ENCODE data around the gene ST3GAL4.

ST3GAL4 gene

DNA sequence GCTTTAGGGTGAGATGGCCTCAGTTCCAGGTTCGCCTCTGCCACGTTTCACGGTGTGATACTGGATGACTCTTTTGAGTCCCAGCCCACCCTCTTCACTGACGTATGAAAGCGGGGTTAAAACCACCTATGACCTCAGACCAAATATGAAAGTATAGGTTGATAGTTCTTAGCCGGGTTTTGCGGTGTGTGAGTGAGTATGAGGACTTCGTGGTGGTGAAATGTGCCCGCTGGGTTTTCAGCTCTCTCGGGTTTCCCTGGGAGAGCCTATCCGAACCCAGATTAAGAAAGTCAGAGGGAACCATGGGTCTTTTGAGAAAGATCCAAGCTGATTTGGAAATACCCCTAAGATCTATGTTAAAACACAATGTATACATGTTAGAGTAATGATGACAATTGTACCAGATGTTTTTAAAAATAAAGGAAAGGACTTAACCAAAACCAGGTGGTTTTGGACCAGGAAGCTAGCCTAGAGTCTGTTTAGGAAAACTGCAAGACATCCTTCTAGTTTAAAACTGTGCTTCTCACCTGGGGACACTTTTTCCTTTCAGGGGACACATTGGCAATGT, 25.8 kb upstream of the ST3GAL4 start:
- no peak for DNase-seq (ENCODE audit: low read depth, low spot score)

DNA sequence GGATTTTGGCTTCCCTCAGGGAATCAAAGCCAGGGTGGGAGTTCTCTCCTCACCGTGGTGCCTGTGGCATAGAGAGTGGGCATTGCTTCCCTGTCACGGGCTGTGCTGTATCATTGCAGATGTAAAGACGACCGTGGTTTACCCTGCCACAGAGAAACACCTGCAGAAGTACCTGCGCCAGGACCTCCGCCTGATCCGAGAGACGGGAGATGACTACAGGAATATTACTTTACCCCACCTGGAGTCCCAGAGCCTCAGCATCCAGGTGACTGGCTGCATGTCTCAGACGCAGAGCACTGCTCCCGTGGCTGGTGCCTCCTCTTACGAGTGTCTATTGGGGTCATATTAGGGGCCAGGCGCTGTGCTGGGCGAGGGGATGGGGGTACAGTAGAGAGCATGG, 24.2 kb upstream of the ST3GAL4 start:
- DNase-seq (ENCODE audit: low read depth, low spot score), result no peak

DNA sequence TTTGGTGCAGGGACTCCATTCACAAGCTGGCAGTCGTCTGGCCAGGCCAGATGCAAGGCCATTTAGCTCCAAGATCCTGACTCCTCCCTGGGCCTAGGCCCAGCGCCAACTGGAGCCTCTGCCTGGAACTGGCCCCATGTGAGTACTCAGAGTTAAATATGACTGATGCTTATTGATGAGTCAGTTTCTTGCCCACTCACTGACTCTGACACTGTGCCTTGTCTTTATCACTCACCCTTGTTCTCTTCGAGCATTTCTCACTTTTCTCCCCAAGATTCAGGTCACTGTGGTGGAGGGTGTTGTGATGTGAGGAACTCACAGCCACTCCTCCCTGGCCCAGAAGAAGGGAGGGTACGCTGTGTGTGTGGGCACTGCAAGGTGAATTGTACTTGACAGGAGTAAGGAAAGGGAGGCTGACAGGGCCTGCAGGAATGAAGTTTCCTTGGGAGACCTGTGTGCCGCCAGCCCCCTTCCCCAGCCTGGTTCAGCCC, 23.2 kb upstream of the ST3GAL4 start:
- no peak for DNase-seq (ENCODE audit: low read depth, low spot score)

DNA sequence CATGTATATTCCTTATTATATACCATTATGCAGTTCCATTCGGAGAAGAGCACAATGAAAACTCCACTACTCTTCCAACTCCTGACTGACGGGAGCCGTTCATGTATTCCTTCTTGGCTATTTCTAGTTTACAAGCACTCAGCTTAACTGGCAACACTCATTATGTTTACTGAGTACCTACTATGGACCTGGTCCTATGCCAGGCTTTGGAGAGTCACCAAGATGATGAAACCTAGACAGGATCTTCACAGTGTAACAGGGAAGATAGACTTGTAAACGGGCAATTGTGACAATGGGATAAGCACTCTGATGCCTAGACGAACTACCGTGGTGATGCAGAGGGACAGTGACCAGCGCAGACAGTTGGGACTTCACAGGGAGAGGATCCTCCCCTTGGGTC, 22.3 kb upstream of the ST3GAL4 start:
- DNase-seq (ENCODE audit: low read depth, low spot score), result no peak

DNA sequence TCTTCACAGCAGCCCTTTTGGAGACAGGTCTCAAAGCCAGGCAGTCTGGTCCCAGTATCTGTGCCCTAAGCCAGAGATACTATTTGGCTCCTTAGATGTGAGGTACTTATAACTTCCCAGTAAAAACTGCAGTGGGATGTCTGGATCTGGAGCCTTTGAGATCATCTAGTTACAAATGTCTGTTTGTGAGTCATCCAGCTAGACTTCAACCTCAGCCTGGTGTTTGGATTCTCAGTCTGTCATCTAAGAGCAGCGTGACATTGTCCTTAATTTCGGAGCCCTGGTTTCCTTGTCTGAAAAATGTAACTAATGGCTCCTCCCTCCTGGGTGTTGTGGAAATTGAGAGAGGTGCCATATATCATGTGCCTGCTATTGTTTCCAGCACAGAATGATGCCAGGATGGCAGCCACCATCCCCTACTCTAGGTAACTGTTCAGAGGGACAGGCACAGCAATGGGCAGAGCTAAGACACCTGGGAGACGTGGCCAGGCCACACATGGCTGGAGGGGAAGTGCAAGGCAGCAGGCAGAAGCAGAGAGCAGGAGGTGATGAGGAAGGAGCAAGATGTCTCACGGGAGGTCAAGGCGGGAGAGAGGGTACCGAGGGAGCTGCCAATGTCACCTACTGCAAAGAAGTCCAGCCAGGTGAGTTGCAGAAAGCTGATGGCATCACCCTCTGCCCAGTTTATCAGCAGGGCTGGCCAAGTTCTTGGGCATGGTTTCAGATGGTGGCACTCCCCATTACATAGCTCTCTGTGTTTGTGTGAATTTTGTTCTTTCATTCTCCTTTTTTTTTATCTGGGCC, 20.6 kb upstream of the ST3GAL4 start:
- no peak for DNase-seq (ENCODE audit: low read depth, low spot score)

DNA sequence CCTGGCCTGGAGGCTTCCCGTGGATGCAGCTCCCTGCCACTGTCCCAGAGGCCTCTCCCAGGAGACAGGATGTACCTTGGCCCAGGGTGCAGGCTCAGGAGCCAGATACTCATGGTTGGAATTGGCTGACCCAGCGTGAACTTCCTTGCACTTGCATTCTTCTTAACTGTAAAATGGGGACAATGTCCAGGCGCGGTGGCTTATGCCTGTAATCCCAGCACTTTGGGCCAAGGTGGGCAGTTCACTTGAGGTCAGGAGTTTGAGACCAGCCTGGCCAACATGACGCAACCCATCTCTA, 20.1 kb upstream of the ST3GAL4 start:
- DNase-seq (ENCODE audit: low read depth, low spot score), result no peak

DNA sequence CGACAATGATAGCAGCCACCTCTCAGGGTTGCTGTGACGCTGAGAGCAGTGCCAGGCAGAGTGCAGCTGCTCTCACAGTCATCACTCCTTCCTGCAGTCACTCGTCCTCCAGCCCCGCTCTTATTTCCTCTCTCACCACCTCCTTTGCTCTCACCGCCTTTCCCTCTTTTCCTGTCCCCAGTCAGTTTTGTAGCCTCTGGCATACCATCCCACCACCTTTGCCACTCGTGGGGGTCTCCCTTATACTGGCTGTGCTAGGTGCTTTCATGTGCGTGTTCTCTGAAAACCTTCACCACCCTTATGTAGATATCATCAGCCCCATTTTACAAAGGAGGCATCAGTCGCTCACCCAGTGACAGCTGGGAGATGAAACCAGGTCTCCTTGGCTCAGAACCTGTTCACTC, 19.3 kb upstream of the ST3GAL4 start:
- DNase-seq (ENCODE audit: low read depth, low spot score), result no peak

DNA sequence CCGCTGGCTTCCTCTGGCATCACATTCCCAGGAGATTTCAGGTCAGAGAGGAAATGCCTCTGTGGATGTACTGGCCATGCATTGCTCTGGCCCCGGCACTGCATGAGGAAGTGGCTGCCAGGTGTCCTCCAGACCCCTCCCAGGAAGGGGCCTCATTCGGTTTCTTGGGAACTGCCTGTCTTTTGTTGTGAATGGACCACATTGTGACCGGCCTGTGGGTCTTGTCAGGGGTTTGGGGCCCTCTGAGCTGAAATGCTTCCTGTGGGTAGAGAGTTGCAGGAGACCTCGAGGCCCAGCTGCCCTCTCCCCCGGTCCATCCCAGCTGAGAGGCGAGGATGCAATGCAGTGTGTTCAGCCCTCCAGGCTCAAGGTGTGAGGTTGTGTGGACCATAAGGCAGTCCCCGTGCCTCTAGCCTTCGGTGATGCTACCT, 18.8 kb upstream of the ST3GAL4 start:
- DNase-seq (ENCODE audit: low read depth, low spot score), result no peak

DNA sequence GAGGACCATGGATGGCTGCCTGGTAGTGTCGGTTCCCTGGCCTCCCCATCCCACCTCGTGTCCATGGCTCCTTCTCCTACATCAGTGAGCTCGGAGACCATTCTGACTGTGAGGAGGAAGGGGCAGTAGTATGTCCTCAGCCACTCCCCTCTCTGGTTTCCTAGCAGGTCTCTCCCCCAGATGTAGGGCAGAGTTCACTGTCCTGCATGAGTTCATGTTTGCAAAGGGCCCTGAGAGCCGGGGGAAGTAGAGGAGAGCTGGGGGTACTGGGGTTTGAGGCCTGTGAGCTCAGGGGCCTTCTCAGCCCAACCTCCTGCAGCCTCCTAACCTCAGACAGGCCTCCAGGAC, 18.4 kb upstream of the ST3GAL4 start:
- DNase-seq (ENCODE audit: low read depth, low spot score), result no peak

DNA sequence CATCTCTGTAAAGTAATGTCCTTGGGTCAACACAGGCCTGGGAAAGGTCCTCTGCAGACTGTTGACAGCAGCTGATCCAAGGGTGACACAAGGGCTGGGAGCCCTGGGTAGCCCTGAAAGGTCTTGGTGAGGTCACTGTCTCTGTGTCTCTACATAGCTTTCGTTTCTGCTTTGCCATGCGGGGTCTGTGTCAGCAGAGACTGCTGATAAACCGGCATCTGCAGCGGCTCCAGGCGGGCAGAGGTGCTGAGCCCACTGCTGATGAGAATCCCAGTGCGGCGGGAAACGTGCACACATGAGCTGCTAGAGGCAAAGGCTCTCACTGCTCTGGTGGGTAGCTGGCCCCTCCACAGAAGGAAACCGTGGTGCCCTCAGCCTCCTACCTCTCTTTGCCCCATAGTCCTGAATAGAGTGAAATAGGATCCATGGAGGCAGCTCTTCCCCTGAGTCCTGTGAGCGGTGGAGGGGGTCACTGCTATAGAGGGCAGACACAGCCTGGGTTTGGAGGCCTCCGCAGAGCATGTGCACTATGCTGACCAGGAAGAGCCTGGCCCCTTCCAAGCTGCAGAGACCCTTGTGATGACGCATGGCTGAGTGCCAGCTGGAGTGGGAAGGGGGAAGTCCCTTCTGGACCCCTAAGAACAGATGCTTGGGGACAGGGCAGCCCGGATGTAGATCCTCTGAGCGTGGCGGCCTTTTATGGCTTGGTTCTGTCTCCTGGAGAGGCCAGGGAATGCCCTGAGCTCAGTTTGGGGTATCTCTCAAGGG, 17.8 kb upstream of the ST3GAL4 start:
- DNase-seq (ENCODE audit: low read depth, low spot score), result no peak

DNA sequence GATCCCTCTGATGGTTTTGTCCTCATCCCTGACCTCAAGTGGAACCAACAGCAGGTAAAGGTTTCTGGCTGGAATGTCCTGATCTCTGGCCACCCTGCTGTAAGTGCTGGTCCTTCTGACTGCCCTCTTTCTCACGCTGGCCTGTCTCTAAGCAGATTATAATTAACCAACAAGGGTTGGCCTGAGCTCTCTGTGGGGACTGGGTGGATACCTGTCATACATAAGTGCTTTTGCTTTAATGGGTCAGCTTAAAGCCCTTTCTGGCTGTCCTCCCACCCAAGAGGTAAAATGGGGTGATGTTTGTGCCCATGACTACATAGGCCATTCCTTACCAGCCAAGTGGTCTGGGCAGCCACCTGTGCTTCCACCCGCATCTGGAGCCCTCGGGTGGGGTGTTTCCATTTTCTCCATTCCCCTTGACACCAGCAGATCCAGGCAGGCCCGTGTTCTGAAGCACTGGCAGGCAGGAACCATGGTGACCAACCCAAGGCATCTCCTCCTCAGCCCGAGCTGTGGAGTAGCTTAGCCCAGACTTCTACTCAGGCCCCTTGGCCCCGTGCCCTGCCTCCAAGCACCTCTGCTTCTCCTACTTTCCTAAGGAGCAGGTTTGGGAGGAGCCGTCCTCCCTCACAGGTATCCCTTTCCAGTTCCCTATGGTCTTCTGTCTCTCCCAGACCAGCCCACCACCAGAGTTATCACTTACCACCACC, 17.0 kb upstream of the ST3GAL4 start:
- DNase-seq (ENCODE audit: low read depth, low spot score), result no peak

DNA sequence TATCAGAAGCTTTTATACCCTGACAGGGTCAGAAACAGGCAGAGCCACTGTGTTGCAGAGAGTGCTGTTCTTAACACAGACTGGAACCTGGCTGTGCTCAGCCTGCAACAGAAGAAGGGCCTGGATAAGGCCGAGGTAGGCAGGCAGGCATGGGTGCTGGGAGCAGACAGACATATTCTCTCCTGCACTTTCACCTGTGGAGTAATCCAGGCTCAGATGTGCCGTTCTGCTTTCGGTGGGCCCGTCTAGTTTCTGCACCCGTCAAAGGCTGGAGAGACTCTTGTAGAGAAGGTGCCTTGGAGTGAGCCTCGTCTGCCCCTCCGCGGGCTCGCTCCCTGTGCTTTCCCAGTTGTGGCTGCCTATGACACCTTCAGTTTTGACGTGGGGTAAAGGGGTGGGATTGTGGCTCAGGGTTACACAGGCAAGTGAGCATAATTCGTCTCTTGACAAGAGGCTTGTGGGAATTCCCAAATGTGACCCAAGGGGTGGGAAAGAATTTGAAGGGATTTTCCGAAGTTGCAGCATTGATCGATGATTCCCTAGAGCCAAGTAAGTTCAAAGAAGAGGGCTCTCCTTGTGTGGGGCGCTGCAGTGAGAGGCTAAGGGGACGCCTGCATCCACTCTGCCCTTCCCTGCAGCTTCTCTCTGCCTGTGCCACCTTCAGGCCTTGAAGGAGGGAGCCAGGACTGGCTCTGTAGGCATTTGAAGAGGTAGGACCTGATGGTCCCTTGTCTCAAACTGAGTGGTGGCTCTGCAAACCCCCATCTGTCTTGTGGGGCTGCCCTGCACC, 16.2 kb upstream of the ST3GAL4 start:
- DNase-seq (ENCODE audit: low read depth, low spot score), result no peak

DNA sequence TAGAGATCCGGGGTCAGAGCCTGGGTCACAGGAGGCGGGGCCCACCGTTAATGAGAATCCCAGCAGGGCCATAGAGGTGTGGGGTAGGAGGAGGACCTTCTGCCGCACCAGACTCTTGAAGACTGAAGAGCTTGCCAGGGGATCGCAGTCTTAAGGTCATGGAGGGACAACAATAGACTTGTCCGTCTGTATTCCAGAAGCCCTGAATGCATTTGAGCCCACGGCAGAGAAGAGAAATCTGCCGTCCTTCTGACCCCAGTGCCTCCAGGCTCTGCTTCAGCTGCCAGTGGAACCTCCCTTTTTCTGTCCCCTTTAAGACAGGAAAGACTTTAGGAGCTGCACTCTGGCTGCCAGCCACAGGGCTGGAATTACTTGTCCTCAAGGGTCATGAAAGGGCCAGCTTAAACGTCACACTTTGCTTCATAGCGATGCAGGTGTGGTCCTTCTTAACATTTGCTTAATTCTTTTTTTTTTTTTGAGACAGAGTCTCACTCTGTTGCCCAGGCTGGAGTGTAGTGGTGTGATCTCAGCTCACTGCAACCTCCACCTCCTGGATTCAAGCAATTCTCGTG, 15.5 kb upstream of the ST3GAL4 start:
- DNase-seq (ENCODE audit: low read depth, low spot score), result no peak

DNA sequence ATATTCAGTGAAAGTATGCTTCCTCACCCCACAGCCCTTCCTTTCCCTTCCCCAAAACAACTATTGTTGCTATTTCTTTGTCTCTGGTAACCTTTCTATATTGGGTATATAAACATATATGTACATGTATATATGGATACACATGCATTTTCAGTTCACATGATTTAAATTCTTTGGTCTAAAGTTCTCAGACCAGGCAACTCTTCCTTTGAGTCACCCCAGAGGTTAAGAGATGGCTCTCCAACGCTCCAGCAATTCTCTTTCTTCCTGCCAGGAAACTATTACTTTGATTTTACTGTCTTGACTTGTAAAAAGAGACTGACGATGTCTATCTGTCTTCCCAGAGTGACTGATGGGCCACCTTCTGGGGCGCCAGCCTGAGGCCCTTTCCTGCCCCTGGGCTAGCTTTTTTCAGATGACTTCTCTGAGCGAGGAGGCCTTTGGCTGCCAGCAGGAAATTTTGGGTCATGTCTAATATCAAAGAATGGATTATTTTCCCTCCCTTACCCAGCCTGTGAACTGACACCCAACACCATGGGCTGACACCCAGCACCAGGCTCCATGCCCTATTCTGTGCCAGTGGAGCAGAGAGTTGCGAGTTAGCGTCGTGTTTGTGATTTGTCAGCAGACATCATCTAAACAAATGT, 14.4 kb upstream of the ST3GAL4 start:
- no peak for DNase-seq (ENCODE audit: low read depth, low spot score)

DNA sequence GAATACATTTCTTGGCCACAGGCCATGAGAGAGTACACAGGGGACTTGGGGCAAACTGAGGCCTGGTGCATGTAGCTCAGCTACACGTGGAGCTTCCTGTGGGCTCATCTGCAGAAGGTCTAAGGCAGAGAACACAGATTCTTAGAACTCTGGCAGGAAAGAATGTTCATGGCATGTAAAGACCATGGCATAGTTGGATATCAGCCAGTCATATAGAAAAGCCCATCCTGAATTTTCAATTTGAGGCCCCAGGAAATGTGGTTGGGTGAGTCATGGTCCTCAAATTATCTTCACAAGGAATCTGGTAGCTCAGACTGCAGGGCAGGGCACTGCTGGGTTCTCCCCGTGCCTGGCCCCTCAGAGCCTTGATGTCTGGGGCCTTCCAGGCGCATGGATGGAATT, 13.7 kb upstream of the ST3GAL4 start:
- DNase-seq (ENCODE audit: low read depth, low spot score), result no peak

DNA sequence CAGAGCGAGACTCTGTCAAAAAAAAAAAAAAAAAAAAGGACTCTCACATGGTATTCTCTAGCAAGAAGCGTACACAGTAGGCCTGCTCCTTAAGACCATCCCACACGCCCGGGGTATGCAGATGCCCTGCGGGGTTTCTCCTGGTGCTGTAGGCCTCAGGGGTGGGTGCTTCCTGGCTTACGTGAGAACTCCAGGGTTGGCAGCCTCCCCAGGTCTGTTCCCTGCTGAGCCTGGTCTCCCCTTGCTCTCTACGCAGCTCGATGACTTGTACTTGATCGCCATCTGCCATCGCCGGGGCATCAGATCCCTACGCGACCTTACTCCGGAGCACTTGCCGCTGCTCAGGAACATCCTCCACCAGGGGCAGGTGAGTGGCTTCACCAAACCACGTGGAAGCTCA, 12.4 kb upstream of the ST3GAL4 start:
- DNase-seq (ENCODE audit: low read depth, low spot score), result no peak

DNA sequence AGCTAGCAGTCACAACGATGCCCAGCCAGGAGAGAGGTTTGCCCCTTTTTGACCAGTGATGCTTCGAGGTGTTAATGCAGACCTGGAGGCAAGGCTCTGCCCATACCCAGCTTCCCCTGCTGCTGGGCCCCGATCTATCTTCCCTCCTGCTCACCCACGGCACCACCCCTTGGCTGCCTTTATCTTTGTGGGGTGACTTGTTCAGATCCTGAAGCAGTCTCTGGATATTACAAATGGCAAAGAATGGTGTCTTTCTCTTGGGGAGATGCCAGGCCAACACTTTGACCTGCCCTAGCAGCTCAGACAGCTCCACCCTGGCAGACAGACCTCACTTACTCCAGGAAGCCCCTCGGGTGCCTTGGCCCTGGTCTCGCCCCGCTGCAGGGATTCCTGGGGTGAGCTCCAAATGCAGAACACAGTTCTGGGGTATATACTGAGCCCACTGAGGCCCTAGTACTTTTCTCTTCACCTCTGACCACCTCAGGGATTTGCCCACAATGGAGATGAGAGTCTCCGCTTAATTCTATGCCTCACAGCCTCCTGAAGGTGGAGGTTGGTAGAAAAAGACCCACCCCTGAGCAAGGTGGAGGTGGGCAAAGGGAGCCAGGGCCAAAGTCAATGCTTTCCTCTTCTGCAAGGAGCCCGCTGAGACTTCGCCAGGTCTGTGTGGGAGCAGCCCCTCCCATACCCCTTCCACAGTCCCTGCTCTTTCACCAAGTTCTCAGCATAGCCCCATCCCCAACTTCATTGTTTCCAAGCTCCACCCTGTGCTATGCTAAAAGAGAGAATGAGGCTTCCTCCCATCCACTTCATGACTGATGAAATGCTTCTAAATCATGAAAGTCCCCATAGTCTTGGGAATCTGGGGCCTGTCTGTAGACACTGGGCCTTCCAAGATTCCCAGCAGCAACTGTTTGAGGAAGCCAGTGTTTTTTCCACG, 11.1 kb upstream of the ST3GAL4 start:
- DNase-seq (ENCODE audit: low read depth, low spot score), result no peak

DNA sequence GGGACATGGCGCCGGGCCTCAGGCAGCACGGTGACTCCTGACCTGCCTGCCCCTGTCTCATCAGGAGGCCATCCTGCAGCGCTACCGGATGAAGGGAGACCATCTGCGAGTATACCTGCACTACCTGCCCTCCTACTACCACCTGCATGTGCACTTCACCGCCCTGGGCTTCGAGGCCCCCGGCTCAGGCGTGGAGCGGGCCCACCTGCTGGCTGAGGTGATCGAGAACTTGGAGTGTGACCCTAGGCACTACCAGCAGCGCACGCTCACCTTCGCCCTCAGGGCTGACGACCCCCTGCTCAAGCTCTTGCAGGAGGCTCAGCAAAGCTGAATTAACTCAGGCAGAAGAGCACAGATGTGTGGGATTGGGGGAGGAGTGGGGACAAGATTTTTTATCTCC, 10.2 kb upstream of the ST3GAL4 start:
- DNase-seq (ENCODE audit: low read depth, low spot score), result no peak

DNA sequence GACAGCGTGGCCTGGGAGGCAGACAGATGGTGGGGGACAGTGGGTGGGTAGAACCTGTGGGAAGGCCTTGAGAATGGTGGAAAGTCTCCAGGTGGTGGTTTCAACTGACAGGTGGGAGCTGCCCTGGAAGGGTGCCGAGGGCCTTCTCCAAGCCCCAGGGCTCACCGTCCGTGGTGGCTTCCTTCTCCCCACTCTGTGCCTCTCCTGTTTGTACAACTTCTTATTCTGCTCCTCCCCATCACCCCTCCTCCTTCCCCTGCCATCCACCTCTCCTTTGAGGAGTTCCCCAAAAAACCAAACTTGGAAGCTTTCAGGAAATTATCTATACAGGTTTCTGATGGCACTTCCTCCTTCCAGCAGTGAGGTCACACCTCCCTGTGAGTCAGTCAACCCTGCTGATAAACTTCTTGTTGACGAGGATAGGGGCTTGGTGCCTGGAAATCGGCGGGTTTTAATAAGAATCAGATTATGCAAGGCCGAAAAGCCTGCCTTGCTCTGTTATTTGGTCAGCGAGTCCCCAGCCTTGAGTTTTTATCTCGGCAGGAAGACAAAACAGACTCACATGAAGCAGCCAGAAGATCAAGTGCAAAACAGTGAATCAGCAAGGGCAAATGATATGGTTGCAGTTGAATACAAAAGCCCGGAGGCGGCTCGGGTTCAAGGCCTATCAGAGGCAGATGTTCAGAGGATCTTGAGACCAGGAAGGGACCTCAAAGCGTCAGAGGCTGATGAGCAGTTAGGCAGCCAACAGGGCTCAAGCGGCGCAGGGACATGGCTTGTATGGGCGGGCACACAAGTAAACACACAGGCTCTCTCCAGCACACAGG, 9.5 kb upstream of the ST3GAL4 start:
- no peak for DNase-seq (ENCODE audit: low read depth, low spot score)

All from activated naive CD8-positive, alpha-beta T cell treated with anti-CD3 and anti-CD28 coated beads, Interleukin-2, amount 50 U/mL, for 16 hours (primary cell).